Ramos (cell line): ENCODE data around the gene OR5H14.
"Not testable (repeated sequence)": the region's sequence is repeated elsewhere in the genome, so short reads cannot be mapped to it uniquely, and the experiment has no call there.

Experiments
- in situ Hi-C: fragments of 300-500 bp; cut with MboI; formaldehyde crosslinking; loops from one replicate; pipeline ENCODE4 v1.14.3; 2022; ENCODE audit warnings: low sequenced_read_pairs; ENCODE audit not compliant: unreplicated experiment

Gene OR5H14

DNA sequence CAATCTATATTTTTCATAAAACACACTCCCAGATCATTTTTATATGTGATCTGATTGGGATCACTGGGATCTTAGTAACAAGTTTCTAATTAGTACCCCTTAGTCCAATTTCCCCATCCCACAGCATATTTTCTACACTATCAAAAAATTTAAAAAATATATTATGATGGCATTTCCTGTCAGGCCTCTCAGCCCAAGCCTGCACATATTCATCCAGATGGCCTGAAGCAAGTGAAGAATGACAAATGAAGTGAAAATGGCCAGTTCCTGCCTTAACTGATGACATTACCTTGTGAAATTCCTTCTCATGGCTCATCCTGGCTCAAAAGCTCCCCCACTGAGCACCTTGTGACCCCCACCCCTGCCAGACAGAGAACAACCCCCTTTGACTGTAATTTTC is 43.6 kb downstream of the OR5H14 start:
- in situ Hi-C loops = not testable (repeated sequence)

DNA sequence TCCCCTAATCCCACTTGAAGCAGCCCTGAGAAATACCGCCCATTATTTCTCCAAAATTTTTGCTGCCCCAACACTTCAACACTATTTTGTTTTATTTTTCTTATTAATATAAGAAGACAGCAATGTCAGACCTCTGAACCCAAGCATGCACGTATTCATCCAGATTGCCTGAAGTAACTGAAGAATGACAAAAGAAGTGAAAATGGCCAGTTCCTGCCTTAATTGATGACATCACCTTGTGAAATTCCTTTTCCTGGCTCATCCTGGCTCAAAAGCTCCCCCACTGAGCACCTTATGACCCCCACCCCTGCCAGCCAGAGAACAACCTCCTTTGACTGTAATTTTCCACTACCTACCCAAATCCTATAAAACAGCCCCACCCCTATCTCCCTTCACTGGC is 49.0 kb downstream of the OR5H14 start:
- in situ Hi-C loops = not testable (repeated sequence)

DNA sequence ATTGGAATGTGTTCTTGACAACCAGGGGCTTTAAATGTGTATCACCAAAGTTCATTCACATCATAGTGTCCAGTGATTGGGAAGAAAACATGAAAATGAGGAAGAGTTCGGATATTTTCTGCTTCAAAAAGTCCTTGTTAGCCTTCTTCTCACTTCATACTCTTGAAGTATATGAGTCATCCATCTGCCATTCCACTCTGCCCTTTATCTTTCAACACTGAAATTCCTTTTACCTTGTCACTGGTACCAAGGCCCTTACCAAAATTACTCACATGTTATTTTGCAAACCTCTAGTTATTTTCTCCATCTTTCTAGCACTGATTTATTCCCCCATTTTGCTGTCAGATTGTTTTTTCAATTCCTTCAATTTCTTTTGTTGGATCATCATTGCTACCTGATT is 51.7 kb downstream of the OR5H14 start:
- in situ Hi-C loops = no loop called here
